Ammon's horn (tissue), 1 donor: ENCODE measurements around the gene THEM4.
"Not testable (repeated sequence)": the region's sequence is repeated elsewhere in the genome, so short reads cannot be mapped to it uniquely, and the experiment has no call there.

Source experiments
- DNase-seq: peaks from one replicate; pipeline ENCODE4 v3.0.0-alpha.2; 2016; ENCODE audit warnings: low spot score

Gene THEM4

GRCh38 chr1:151858886-151859665 lies 50.2 kb downstream of the THEM4 start:
- DNase-seq = no peak

GRCh38 chr1:151858030-151858746 lies 51.1 kb downstream of the THEM4 start:
- DNase-seq = no peak

GRCh38 chr1:151855933-151856332 lies 53.4 kb downstream of the THEM4 start:
- no peak for DNase-seq

GRCh38 chr1:151855516-151855915 lies 53.8 kb downstream of the THEM4 start:
- DNase-seq = not testable (repeated sequence)

GRCh38 chr1:151854658-151855057 lies 54.7 kb downstream of the THEM4 start:
- DNase-seq = no peak

GRCh38 chr1:151853411-151853943 lies 55.8 kb downstream of the THEM4 start, which contains the start of gene THEM5:
TSS of gene THEM5 (minus strand) at chr1:151853712. CDS start at chr1:151853565, 147 bp downstream.
- DNase-seq = no peak

GRCh38 chr1:151852733-151853132 lies 56.6 kb downstream of the THEM4 start:
- no peak for DNase-seq

GRCh38 chr1:151851886-151852285 lies 57.4 kb downstream of the THEM4 start:
- DNase-seq = no peak

- DNase-seq = no peak
These were observed 59.4 kb downstream of the THEM4 start for GRCh38 chr1:151849871-151850270.

GRCh38 chr1:151849126-151849525 lies 60.2 kb downstream of the THEM4 start:
- DNase-seq = no peak

- no peak for DNase-seq
These were observed 61.3 kb downstream of the THEM4 start for GRCh38 chr1:151847867-151848596.

GRCh38 chr1:151846686-151847237 lies 62.5 kb downstream of the THEM4 start:
- DNase-seq = no peak

GRCh38 chr1:151846062-151846568 lies 63.2 kb downstream of the THEM4 start:
- DNase-seq = no peak

- DNase-seq = no peak
These were observed 65.9 kb downstream of the THEM4 start for GRCh38 chr1:151843398-151843797.

GRCh38 chr1:151841141-151841540 lies 68.2 kb downstream of the THEM4 start:
- DNase-seq = no peak

GRCh38 chr1:151840421-151840820 lies 68.9 kb downstream of the THEM4 start:
- no peak for DNase-seq

GRCh38 chr1:151839457-151840403 lies 69.6 kb downstream of the THEM4 start, which contains the start of gene C2CD4D:
TSS of gene C2CD4D (minus strand) at chr1:151839820. CDS start at chr1:151838989, 831 bp downstream.
- DNase-seq = peak; percentile 93

GRCh38 chr1:151839082-151839412 lies 70.3 kb downstream of the THEM4 start:
- DNase-seq = no peak

GRCh38 chr1:151838222-151839081 lies 70.9 kb downstream of the THEM4 start:
- no peak for DNase-seq

- no peak for DNase-seq
These were observed 71.5 kb downstream of the THEM4 start for GRCh38 chr1:151837884-151838221.
